Tibial artery (tissue), 4 donors: Measurements from ENCODE around the gene RTKN.

Source experiments
- DNase-seq, 2 donors: peaks; one replicate each; pipeline ENCODE4 v3.0.0-alpha.2; 2019
- H3K27ac ChIP-seq, 2 donors: fragments of 200-600 bp; sonication (generic) in 1 of 2; 1 replicate in 1 of 2; 2 replicates in 1 of 2; pipeline ENCODE4 v1.5.1; 2018 to 2019; ENCODE audit warnings: mild to moderate bottlenecking in 1 of 2
- H3K27me3 ChIP-seq, 2 donors: fragments of 200-600 bp; sonication (generic) in 1 of 2; one replicate each; pipeline versions ENCODE4 v1.5.1 to v1.6.0; 2016 to 2019
- H3K36me3 ChIP-seq, 3 donors: fragments of 200-600 bp; sonication (generic) in 2 of 3; one replicate each; pipeline ENCODE4 v1.5.1; 2016 to 2019; ENCODE audit warnings: mild to moderate bottlenecking in 2 of 3
- H3K4me1 ChIP-seq, 4 donors: fragments of 200-600 bp; sonication (generic) in 2 of 4; 1 replicate in 3 of 4; 2 replicates in 1 of 4; pipeline ENCODE4 v1.5.1; 2016 to 2019
- H3K4me3 ChIP-seq, 2 donors: fragments of 200-600 bp; sonication (generic) in 1 of 2; 1 replicate in 1 of 2; 2 replicates in 1 of 2; pipeline ENCODE4 v1.5.1; 2018 to 2019; ENCODE audit warnings: mild to moderate bottlenecking in 2 of 2
- H3K9me3 ChIP-seq, 3 donors: fragments of 200-600 bp; sonication (generic) in 1 of 3; one replicate each; pipeline ENCODE4 v1.5.1; 2016 to 2019
- intact Hi-C: fragments of 100-400 bp; cut with DNase I; formaldehyde crosslinking; loops from one replicate; pipeline ENCODE4 v1.15.0; 2023; ENCODE audit warnings: low total_unique reads
- TF ChIP-seq, protein P1 (sequence below), 2 experiments: fragments of 200-600 bp in 1 of 2; fragments of 450-650 bp in 1 of 2; IDR thresholded peaks; one replicate each; pipeline ENCODE4 v1.5.1; 2017 to 2019; ENCODE audit warnings: antibody characterized with exemption in 2 of 2, mild to moderate bottlenecking in 1 of 2, moderate library complexity in 1 of 2

RTKN gene

DNA sequence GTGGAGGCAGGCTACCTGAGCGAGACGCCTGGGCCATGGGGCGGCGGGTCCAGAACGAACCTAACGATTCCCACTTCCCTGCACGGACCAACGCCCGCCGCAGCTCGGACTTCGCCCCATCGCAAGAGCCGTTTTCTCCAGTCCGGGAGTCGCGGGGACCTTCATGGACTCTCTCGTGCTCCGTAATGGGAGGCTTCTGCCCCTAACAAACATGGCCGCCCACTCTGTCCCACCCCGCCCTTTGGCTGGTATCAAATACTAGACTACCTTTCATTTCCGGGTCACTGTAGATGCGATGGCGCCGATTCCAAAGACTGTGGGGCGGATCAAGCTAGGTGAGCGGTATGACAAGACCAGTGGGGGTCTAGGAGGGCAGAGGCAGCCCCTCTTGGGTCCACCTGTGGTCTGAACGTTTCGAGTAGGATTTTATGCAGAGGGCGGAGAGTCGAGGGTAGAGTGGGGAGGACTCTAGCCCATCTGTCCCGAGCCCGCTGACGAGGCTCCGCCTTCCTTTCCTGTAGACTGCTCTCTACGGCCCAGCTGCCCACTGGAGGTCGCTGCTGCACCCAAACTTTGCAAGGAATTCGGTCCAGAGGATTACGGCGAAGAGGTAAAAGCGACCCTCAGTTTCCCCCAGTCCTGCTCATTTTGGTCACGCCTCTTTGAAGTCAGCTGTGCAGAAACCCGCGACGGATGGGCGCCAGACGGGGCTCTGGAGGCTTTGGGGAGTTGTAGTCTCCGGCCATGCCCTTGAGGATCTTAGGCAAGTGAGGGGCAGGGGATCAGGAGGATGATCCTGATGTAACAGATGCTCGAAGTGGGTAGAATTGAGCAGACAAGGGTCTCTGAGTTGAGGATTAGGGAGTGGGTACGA is 41.3 kb upstream of the RTKN start, which contains the start of the genes CCDC142 and TTC31:
TSS of gene CCDC142 (minus strand) at position 198 of the 874 bp plus-strand sequence. CDS start at position 37, 161 bp downstream.
TSS of gene TTC31 (plus strand) at position 281 of the 874 bp plus-strand sequence. CDS start at position 296, 15 bp downstream.
- intact Hi-C loops: loop anchor here (2.0 to 5.0 kb wide), 2 partner anchors 28 to 44 kb away; partner anchors contain the start of genes AUP1, DQX1, HTRA2 and INO80B
- TF ChIP-seq, protein P1, sequence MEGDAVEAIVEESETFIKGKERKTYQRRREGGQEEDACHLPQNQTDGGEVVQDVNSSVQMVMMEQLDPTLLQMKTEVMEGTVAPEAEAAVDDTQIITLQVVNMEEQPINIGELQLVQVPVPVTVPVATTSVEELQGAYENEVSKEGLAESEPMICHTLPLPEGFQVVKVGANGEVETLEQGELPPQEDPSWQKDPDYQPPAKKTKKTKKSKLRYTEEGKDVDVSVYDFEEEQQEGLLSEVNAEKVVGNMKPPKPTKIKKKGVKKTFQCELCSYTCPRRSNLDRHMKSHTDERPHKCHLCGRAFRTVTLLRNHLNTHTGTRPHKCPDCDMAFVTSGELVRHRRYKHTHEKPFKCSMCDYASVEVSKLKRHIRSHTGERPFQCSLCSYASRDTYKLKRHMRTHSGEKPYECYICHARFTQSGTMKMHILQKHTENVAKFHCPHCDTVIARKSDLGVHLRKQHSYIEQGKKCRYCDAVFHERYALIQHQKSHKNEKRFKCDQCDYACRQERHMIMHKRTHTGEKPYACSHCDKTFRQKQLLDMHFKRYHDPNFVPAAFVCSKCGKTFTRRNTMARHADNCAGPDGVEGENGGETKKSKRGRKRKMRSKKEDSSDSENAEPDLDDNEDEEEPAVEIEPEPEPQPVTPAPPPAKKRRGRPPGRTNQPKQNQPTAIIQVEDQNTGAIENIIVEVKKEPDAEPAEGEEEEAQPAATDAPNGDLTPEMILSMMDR (IDR thresholded peaks at IDR 0.05): peak; percentile 79 to 88
- peak; percentile 98 to 99 for DNase-seq
- peaks cover 0 to 35% (median 26%) of the 10 kb centered on the region in 4 donors for H3K4me1 ChIP-seq
- H3K4me3 ChIP-seq: peak within 1 kb of the TSS; percentile 84 to 86
- peaks cover 17 to 50% (median 23%) of the 10 kb centered on the region in 3 donors for H3K36me3 ChIP-seq
- no peaks in the 10 kb centered on the region for H3K27me3 ChIP-seq
- H3K9me3 ChIP-seq: no peaks in the 10 kb centered on the region
- peak within 1 kb of the TSS; percentile 83 to 95 for H3K27ac ChIP-seq

DNA sequence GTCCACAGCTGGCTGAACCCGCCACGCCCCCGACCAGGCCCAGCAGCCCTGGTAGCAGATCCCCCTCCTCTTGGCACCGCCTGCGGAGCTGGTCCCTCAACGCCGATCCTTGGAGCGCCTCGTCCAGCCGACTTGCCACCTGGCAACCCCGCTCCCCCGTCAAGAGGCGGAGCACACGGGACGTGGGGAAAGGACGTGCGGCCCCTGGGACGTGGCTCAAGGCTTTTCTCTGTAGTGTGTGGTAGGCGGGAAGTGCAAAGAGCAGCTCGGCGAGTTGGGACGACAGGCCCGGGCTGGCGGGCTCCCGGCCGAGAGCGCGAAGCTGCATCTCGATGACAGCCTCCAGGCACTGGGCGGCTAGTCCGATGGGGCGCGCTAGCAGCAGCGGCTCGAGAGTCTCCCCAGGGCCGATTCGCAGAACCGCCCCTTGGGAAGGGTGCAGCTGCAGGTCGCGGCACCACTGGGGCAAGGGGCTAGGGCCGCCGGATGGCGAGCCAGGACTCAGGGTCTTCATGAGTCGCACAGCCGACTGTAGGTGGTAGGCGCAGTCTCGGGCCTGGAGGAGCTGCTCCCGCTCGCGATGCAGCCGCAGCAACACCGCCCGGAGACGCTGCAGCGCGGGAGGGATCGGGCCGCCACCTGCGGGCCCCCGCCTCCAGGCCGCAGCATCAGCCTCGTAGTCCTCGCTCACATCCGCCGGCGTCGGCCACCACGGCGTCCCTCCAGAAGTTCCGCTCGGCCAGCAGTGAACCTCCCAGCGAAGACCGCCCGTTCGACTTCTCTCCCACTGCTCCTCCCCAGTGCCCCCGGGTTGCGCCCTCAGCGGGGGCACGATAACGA is 40.4 kb upstream of the RTKN start:
- no peaks in the 10 kb centered on the region for H3K27me3 ChIP-seq
- peak; percentile 67 for DNase-seq
- H3K4me1 ChIP-seq: peaks cover 0 to 35% (median 26%) of the 10 kb centered on the region in 4 donors
- H3K9me3 ChIP-seq: no peaks in the 10 kb centered on the region
- TF ChIP-seq, protein P1 (IDR thresholded peaks at IDR 0.05): no peak
- peaks cover 17 to 53% (median 26%) of the 10 kb centered on the region in 3 donors for H3K36me3 ChIP-seq
- intact Hi-C loops: loop anchor here (2.0 to 5.0 kb wide), 2 partner anchors 27 to 45 kb away; partner anchors contain the start of genes AUP1, DQX1, HTRA2 and INO80B
- H3K27ac ChIP-seq: peak overlapping the region; percentile 83 to 95
- H3K4me3 ChIP-seq: peak overlapping the region; percentile 84 to 86

DNA sequence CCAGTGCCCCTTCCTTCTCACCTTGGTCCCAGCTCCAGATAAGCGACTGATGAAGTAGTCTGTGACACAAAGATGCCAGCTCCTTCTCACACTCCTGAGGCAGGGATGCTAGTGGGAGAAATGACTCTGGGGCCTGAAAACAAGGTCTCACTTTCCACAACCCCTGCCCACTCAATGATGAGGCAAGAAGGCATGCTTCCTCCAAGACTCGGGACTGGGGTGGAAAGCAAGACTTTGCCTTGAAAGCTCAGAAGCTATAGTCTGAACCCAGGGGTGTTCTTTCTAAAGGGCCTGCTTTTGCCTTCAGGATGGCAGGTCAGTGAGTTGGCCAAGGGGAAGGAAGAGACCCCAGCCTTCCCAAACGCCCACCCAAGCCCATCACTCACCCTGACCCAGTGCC is 39.7 kb upstream of the RTKN start:
- Histone ChIP-seq H3K27ac (peak overlapping the region; percentile 83 to 95), H3K27me3 (no peaks in the 10 kb centered on the region), H3K4me3 (peak overlapping the region; percentile 84 to 86), H3K36me3 (peaks cover 10 to 50% (median 26%) of the 10 kb centered on the region in 3 donors), H3K9me3 (no peaks in the 10 kb centered on the region), H3K4me1 (peaks cover 0 to 35% (median 26%) of the 10 kb centered on the region in 4 donors)
- TF ChIP-seq, protein P1 (IDR thresholded peaks at IDR 0.05): no peak
- no peak for DNase-seq
- intact Hi-C loops: loop anchor here (5.0 kb wide), 1 partner anchor 46 kb away; the partner anchor contains the start of genes AUP1, DQX1 and HTRA2

DNA sequence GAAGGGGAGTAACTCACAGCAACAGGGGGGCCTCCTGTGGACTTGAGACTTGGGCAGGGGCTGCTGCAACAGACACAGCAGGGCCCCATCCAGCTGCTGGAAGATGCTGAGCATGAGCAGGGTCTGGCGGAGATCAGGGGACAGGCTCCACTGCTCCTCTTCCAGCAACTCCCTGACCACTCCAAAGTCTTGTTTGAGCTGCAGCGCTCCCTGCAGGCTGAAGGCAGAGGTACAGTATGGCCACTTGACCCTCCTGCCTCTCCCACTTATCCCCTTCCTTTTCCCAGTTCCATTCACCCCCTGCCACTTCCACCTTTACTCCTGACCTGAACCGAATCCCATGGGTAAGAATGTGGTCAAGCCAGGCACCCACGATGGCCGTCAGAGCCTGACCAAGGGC is 33.2 kb upstream of the RTKN start:
- Histone ChIP-seq H3K9me3 (no peaks in the 10 kb centered on the region), H3K27me3 (no peaks in the 10 kb centered on the region), H3K4me1 (peaks cover 0 to 25% (median 15%) of the 10 kb centered on the region in 4 donors), H3K27ac (no peak overlapping the region), H3K4me3 (no peak overlapping the region), H3K36me3 (peaks cover 15 to 47% (median 26%) of the 10 kb centered on the region in 3 donors)
- no peak for DNase-seq
- intact Hi-C loops: no loop called here
- TF ChIP-seq, protein P1 (IDR thresholded peaks at IDR 0.05): no peak

DNA sequence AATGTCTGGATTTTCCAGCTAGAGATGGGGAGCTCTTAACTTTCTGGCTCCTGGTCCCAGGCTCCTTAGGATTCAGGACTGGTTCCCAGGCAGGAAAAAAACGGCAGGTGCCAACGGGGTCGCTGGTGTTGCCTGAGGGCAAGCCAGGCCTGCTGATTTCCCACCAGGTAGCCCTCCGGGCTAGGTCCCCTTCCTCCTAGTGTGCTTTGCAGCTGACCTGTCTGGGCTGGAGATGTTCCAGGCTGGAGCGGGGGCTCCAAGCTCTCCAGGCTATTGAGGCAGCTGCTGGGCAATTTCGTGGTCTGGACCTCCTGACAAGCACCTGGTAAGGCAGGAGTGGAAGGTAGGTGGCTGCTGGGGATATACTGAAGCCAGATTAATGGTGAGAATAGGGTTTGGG is 32.7 kb upstream of the RTKN start:
- peaks cover 15 to 43% (median 26%) of the 10 kb centered on the region in 3 donors for H3K36me3 ChIP-seq
- H3K27me3 ChIP-seq: no peaks in the 10 kb centered on the region
- peaks cover 0 to 25% (median 13%) of the 10 kb centered on the region in 4 donors for H3K4me1 ChIP-seq
- TF ChIP-seq, protein P1 (IDR thresholded peaks at IDR 0.05): no peak
- no peak overlapping the region for H3K4me3 ChIP-seq
- no peaks in the 10 kb centered on the region for H3K9me3 ChIP-seq
- no peak for DNase-seq
- intact Hi-C loops: no loop called here
- H3K27ac ChIP-seq: no peak overlapping the region
